Rectal smooth muscle tissue (tissue), 1 donor: ENCODE measurements around the gene PPP2R2B.

Experiments used
- H3K27ac ChIP-seq: one replicate; pipeline ENCODE4 v1.7.0; 2013; ENCODE audit warnings: low read depth, low read length, inconsistent platforms
- H3K27me3 ChIP-seq: one replicate; pipeline ENCODE4 v1.7.0; 2013; ENCODE audit warnings: low read length; ENCODE audit not compliant: control insufficient read depth, insufficient read depth
- H3K36me3 ChIP-seq: one replicate; pipeline ENCODE4 v1.7.0; 2013; ENCODE audit warnings: low read length; ENCODE audit not compliant: control insufficient read depth, insufficient read depth
- H3K4me1 ChIP-seq: one replicate; pipeline ENCODE4 v1.7.0; 2013; ENCODE audit warnings: low read length; ENCODE audit not compliant: control insufficient read depth, insufficient read depth
- H3K4me3 ChIP-seq: one replicate; pipeline ENCODE4 v1.7.0; 2013; ENCODE audit warnings: low read length
- H3K9ac ChIP-seq: one replicate; pipeline ENCODE4 v1.7.0; 2013; ENCODE audit warnings: low read length

Gene PPP2R2B

DNA sequence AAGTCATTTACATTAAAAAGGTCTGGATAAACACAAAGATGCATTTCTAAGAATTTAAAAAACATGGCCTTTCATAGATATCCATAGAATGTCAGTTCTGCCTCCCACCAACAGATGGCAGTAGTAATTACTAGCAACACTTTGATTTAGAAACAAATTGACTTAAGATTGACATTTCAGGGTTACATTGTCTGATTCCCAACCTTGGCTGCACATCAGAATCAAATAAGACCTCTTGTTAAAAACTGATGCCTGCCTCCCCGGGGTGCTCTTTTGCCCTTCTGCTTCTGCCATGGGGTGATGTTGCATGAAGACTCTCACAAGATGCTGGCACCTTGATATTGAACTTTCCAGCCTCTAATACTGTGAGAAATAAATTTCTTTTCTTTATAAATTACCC lies 216.3 kb downstream of the PPP2R2B start:
- H3K9ac ChIP-seq, result no peak overlapping the region
- H3K4me1 ChIP-seq, result peaks cover 4% of the 10 kb centered on the region
- H3K36me3 ChIP-seq, result no peaks in the 10 kb centered on the region
- H3K27ac ChIP-seq, result no peak overlapping the region
- no peak overlapping the region for H3K4me3 ChIP-seq
- no peaks in the 10 kb centered on the region for H3K27me3 ChIP-seq

DNA sequence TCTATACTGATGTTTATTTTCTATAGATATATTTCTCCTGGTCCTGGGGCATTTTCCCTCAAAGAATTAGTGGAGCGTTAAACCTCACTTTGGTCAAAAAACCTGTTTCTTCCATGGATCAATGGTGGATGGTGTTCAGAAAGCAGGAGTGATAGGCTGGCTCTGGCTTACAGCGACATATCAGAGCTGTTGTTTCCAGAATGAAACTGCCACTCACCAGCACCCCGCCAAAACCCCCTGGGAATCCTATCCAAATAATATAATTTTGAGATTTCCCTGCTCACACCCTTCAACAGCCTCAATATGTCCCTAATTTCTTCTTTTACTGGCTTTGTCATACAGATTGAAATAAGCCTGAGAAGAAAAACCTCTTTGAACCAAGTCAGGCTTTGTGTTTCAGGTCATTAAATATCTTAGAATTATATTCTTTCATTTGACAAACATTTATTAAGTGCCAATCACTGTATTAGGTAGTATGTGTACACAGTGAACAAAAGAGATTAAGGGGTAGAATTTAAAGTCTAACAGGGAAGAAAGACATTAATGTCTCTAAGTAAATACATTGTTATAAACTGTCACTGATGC lies 218.1 kb downstream of the PPP2R2B start:
- Histone ChIP-seq H3K27me3 (no peaks in the 10 kb centered on the region), H3K9ac (no peak overlapping the region), H3K4me1 (no peaks in the 10 kb centered on the region), H3K4me3 (no peak overlapping the region), H3K27ac (no peak overlapping the region), H3K36me3 (no peaks in the 10 kb centered on the region)

DNA sequence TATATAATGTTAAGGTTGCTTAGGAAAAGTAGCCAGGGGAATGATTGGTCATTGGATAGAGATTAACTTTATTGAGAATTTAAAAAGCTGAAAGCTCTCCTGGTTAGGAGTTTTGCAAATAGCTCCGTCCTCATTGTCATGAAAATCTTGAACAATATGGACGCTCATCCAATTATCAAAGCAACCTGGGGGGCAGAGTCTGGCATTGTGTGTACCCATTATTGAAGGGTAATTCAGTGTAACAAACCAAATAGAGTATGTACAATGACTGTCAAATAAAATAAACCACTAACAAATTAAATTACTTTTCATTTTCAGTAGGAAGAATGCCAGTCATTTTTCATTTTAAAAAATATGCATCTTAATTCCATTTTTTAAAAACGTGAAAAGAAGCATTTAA lies 218.6 kb downstream of the PPP2R2B start:
- Histone ChIP-seq H3K27me3 (no peaks in the 10 kb centered on the region), H3K4me1 (no peaks in the 10 kb centered on the region), H3K36me3 (no peaks in the 10 kb centered on the region), H3K9ac (no peak overlapping the region), H3K27ac (no peak overlapping the region), H3K4me3 (no peak overlapping the region)

DNA sequence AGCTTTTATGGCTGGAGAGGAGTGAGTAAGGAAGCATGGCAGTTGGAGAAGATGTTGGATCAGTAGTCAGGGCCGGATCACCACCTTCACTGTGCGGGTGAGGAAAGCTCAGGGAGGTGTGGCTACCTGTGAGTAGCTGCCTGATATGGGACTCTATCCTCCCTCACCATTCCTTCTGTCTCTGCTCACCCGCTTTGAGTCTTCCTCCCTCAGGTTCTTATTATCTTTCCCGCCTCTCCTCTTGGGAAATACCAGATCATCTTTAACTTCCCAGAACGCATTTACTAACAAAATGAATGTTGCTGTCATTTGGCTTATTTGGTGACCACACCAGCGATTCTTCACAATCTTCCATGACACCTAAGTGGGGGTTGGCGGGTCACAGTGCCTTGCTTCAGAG lies 221.9 kb downstream of the PPP2R2B start:
- Histone ChIP-seq H3K4me1 (no peaks in the 10 kb centered on the region), H3K27ac (no peak overlapping the region), H3K36me3 (no peaks in the 10 kb centered on the region)

DNA sequence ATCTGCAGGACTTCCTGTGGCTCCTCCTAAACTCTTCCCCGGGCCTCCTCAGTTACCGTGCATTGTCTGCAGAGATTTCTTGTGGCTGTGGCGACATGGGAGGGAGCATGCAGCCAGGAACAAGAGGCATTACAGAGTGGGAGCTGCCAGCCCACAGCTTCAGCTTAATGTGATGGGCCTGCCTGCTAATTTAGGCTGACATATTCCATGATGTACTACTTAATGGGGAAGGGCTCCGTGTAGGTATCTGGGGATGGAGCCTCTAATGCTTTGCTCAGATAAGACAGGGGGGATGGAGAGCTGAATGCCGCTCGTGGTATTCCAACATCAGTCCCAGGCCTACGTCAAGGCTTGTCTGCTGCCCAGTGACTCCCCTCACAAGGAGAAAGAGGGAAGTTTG lies 225.0 kb downstream of the PPP2R2B start:
- no peak overlapping the region for H3K27ac ChIP-seq
- H3K9ac ChIP-seq, result no peak overlapping the region
- H3K27me3 ChIP-seq, result no peaks in the 10 kb centered on the region
- no peak overlapping the region for H3K4me3 ChIP-seq
- H3K36me3 ChIP-seq, result no peaks in the 10 kb centered on the region
- no peaks in the 10 kb centered on the region for H3K4me1 ChIP-seq

More for the DNA sequence above, 221.9 kb downstream of the PPP2R2B start:
- Histone ChIP-seq H3K9ac (no peak overlapping the region), H3K4me3 (no peak overlapping the region), H3K27me3 (no peaks in the 10 kb centered on the region)

DNA sequence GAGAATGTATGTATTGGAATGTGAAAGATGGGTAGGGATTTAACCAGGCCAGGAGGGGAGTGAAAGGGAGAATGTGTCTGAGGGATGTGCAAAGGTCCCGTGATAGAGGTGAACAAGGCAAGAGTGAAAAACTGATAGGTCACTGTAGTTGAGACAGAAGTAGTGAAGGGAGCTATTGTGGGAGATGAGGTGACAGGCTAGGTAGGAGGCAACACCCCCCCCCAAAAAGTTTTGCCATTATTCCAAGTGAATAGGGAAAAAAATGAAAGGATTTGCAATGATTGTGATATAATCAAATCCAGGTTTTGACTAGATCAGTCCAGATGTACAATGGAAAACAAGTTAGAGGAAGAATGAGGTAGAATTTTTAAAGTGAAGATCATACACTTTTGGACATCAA lies 226.0 kb downstream of the PPP2R2B start:
- H3K4me1 ChIP-seq, result no peaks in the 10 kb centered on the region
- H3K9ac ChIP-seq, result no peak overlapping the region
- H3K27me3 ChIP-seq, result no peaks in the 10 kb centered on the region
- no peaks in the 10 kb centered on the region for H3K36me3 ChIP-seq
- H3K4me3 ChIP-seq, result no peak overlapping the region
- H3K27ac ChIP-seq, result no peak overlapping the region

DNA sequence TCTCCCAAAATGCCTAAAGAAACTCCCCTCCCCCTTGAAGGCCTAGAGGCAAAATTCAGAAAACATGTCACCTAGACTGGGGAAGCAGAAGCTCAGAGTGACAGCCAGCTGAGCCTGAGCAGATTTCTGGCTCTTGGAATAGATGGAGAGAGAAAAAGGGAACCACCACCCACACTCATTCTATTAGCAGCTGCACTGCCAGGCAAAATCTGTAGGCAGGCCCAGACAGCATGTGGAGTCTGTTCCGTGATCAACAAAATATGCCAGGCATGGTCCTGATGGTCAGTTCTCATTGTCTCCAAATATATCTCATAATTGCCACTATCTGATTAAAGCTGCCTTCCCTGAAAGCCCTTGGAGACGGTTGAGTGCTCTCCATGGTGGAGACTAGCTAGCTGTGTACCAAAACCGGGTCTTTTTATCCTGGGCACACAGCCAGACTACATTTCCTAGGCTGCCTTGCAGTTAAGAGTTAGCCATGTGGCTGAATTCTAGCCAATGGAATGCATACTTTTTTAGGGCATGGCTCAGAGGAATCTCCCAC lies 230.8 kb downstream of the PPP2R2B start:
- no peak overlapping the region for H3K27ac ChIP-seq
- no peak overlapping the region for H3K4me3 ChIP-seq
- H3K4me1 ChIP-seq, result no peaks in the 10 kb centered on the region
- no peaks in the 10 kb centered on the region for H3K27me3 ChIP-seq
- no peak overlapping the region for H3K9ac ChIP-seq
- H3K36me3 ChIP-seq, result no peaks in the 10 kb centered on the region

DNA sequence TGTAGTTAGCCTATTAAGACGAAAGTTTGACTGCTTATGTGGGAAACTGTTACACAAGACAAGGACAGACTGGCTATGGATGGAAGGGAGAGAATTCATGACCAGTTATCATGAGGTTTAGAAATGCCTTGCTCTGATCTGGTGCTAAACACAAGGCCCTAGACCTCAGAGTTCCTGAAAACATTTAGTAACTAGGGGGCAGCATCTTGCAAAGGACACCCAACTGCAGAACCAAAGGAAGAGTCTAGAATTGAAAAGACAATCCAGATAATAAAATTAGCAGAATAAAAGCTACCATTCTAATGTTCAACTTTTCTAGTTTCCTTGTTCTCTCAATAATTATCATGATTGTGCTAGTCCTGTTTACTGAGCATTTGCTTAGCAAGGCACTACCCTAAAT lies 232.1 kb downstream of the PPP2R2B start:
- no peak overlapping the region for H3K9ac ChIP-seq
- no peaks in the 10 kb centered on the region for H3K27me3 ChIP-seq
- H3K4me1 ChIP-seq, result no peaks in the 10 kb centered on the region
- H3K36me3 ChIP-seq, result no peaks in the 10 kb centered on the region
- no peak overlapping the region for H3K4me3 ChIP-seq
- H3K27ac ChIP-seq, result no peak overlapping the region

DNA sequence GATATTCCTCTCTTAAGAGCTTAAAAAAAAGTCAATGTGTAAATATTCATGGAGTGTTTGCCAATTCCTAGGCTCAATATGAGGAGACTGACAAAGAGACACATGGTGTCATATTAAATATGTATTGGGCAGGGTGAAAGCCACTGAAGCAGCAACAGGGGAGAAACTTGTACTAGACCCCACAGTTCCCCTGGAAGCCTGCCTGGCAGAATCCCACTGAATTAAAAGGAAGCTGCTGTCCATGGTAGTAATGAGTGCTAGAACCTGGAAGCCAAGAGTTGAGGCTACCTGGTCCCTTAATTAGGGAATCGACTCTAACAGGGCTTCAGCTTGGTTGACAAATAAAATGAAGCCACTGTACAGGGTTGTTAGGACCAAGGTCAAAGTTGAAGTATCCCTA lies 233.2 kb downstream of the PPP2R2B start:
- no peak overlapping the region for H3K9ac ChIP-seq
- H3K27me3 ChIP-seq, result no peaks in the 10 kb centered on the region
- no peak overlapping the region for H3K27ac ChIP-seq
- no peaks in the 10 kb centered on the region for H3K4me1 ChIP-seq
- no peak overlapping the region for H3K4me3 ChIP-seq
- H3K36me3 ChIP-seq, result no peaks in the 10 kb centered on the region

DNA sequence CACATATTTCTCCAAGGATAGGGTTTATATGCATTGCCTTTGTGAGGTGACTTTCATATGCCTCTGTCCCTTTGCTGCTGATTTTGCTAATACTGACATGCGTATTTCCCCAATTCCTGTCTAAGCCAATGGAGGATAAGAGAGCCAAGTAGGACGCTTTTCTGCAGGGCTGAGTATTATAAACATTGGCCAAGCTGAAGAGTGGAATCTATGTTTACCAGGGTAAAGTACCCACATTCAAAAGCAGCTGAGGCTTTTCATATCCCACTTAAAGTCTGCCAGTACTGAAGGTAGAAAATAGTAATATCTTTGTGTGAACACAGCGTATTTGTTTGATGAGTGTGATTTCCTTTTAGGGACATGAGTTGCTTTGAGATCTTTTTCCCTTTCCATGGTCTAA lies 233.7 kb downstream of the PPP2R2B start:
- no peaks in the 10 kb centered on the region for H3K4me1 ChIP-seq
- no peaks in the 10 kb centered on the region for H3K36me3 ChIP-seq
- no peak overlapping the region for H3K4me3 ChIP-seq
- H3K27me3 ChIP-seq, result no peaks in the 10 kb centered on the region
- H3K27ac ChIP-seq, result no peak overlapping the region
- no peak overlapping the region for H3K9ac ChIP-seq

DNA sequence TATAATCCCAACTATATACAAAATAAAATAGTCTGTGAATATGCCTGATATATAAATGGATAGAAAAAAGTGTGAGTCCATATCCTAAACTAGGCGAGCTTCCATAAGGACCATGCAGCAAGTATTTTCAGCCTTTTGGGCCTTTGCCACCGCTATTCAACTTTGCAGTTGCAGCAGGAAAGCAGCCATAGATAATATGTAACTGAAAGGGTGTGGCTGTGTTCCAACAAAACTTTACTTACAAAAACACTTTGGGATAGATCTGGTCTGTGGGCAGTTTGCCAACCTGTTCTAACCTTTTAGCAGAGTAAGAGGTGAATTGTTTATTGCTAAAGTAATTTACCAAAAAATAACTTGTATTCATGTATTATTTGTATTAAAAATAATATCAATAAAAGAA lies 234.8 kb downstream of the PPP2R2B start:
- Histone ChIP-seq H3K4me3 (no peak overlapping the region), H3K27me3 (no peaks in the 10 kb centered on the region), H3K9ac (no peak overlapping the region), H3K27ac (no peak overlapping the region), H3K4me1 (no peaks in the 10 kb centered on the region), H3K36me3 (no peaks in the 10 kb centered on the region)

DNA sequence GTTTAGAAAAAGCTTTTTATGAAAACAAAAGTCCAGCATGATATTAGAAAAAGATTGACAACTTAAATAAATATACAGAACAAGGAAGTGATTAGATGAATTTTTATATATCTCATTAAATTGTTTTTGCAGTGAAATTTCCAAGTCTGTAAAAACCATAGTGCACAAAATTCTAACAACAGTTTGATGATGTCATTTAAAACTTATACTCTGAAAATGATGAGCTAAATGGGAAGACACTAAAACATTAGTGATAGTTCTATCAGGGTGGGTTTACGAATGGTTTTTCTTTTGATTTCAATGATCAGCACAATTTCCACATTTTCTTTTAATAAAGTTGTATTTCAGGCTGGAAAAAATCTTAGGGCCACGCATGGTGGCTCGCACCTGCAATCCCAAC lies 236.1 kb downstream of the PPP2R2B start:
- no peaks in the 10 kb centered on the region for H3K36me3 ChIP-seq
- H3K4me3 ChIP-seq, result no peak overlapping the region
- H3K9ac ChIP-seq, result no peak overlapping the region
- H3K27me3 ChIP-seq, result no peaks in the 10 kb centered on the region
- H3K27ac ChIP-seq, result no peak overlapping the region
- no peaks in the 10 kb centered on the region for H3K4me1 ChIP-seq

DNA sequence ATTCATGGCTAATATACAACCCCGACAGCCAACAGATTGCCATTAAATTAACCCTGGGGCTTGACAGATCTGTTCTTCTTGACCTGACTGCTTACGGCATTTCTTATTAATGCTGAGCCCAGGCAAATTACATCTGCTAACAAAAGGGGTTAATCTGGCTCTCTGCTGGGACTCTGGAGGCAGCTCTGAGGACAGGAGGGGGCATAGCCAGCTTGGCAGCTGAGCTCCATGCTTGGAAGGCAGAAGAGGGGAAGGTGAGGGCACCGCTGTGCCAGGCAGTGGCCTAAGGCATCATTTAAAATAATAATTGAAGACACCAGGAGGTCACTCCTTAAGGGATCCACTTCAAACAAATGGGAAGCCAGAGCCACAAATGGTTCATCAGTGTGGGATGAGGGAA lies 236.6 kb downstream of the PPP2R2B start:
- Histone ChIP-seq H3K27ac (no peak overlapping the region), H3K4me1 (no peaks in the 10 kb centered on the region), H3K27me3 (no peaks in the 10 kb centered on the region), H3K9ac (no peak overlapping the region), H3K36me3 (no peaks in the 10 kb centered on the region), H3K4me3 (no peak overlapping the region)
